H9 (cell line): ENCODE results near the gene PRR5L. TPM values are rescaled to one million over a fixed set of nuclear protein-coding genes. Genes with fewer than 3 reads are reported as not detected.

Experiments used
- DNase-seq: peaks from one replicate; pipeline ENCODE4 v3.0.0-alpha.2; 2017
- H2AFZ ChIP-seq: one replicate; pipeline ENCODE4 v1.6.1; 2013; ENCODE audit warnings: mild to moderate bottlenecking, low read length, control low read depth, moderate library complexity
- H2AK5ac ChIP-seq: 2 replicates; pipeline ENCODE4 v1.6.1; 2013; ENCODE audit warnings: low read length, control low read depth, mixed read lengths; ENCODE audit not compliant: insufficient read length
- H2BK120ac ChIP-seq: one replicate; pipeline ENCODE4 v1.6.1; 2013; ENCODE audit warnings: low read depth, mild to moderate bottlenecking, low read length, control low read depth, inconsistent platforms; ENCODE audit not compliant: poor library complexity, severe bottlenecking
- H2BK12ac ChIP-seq: 2 replicates; pipeline ENCODE4 v1.6.1; 2013; ENCODE audit warnings: low read length, control low read depth, mixed read lengths, low read depth; ENCODE audit not compliant: insufficient read length
- H2BK15ac ChIP-seq: 2 replicates; pipeline ENCODE4 v1.6.1; 2013; ENCODE audit warnings: low read depth, low read length, control low read depth
- H2BK20ac ChIP-seq: one replicate; pipeline ENCODE4 v1.6.1; 2013; ENCODE audit warnings: low read depth, mild to moderate bottlenecking, low read length, control low read depth, inconsistent platforms; ENCODE audit not compliant: poor library complexity, severe bottlenecking
- H2BK5ac ChIP-seq: 2 replicates; pipeline ENCODE4 v1.6.1; 2013; ENCODE audit warnings: low read length, control low read depth, mixed read lengths; ENCODE audit not compliant: insufficient read length
- H3K14ac ChIP-seq: 2 replicates; pipeline ENCODE4 v1.6.1; 2013; ENCODE audit warnings: low read length, control low read depth; ENCODE audit not compliant: insufficient read depth
- H3K18ac ChIP-seq: 2 replicates; pipeline ENCODE4 v1.6.1; 2013; ENCODE audit warnings: low read depth, mild to moderate bottlenecking, mixed read lengths, low read length, control low read depth; ENCODE audit not compliant: insufficient read length
- H3K23ac ChIP-seq: 2 replicates; pipeline ENCODE4 v1.6.1; 2013; ENCODE audit warnings: low read length, control low read depth, mixed read lengths, low read depth; ENCODE audit not compliant: insufficient read length
- H3K23me2 ChIP-seq: 2 replicates; pipeline ENCODE4 v1.6.1; 2013; ENCODE audit warnings: low read depth, mild to moderate bottlenecking, mixed read lengths, low read length, control low read depth; ENCODE audit not compliant: insufficient read length, poor library complexity, severe bottlenecking
- H3K27ac ChIP-seq: 2 replicates; pipeline ENCODE4 v1.5.1; 2013; ENCODE audit warnings: low read length, control low read depth, mixed read lengths, low read depth; ENCODE audit not compliant: insufficient read length
- H3K27me3 ChIP-seq: 2 replicates; pipeline ENCODE4 v1.6.1; 2013; ENCODE audit warnings: low read length, control low read depth, inconsistent platforms; ENCODE audit not compliant: insufficient read depth
- H3K4ac ChIP-seq: 2 replicates; pipeline ENCODE4 v1.6.1; 2013; ENCODE audit warnings: low read depth, mild to moderate bottlenecking, control low read depth, inconsistent platforms, low read length, moderate library complexity
- H3K4me1 ChIP-seq: 2 replicates; pipeline ENCODE4 v1.6.1; 2013; ENCODE audit warnings: low read length, control low read depth, inconsistent platforms; ENCODE audit not compliant: insufficient read depth
- H3K4me2 ChIP-seq: 2 replicates; pipeline ENCODE4 v1.6.1; 2013; ENCODE audit warnings: low read length, control low read depth, mixed read lengths; ENCODE audit not compliant: insufficient read length, insufficient read depth
- H3K56ac ChIP-seq: 2 replicates; pipeline ENCODE4 v1.6.1; 2013; ENCODE audit warnings: low read depth, mild to moderate bottlenecking, mixed read lengths, low read length, control low read depth; ENCODE audit not compliant: insufficient read length
- H3K79me1 ChIP-seq: 2 replicates; pipeline ENCODE4 v1.6.1; 2013; ENCODE audit warnings: low read depth, mild to moderate bottlenecking, moderate library complexity, low read length, control low read depth, inconsistent platforms; ENCODE audit not compliant: insufficient read depth, poor library complexity, severe bottlenecking
- H3K79me2 ChIP-seq: 2 replicates; pipeline ENCODE4 v1.6.1; 2013; ENCODE audit warnings: low read length, control low read depth, inconsistent platforms; ENCODE audit not compliant: insufficient read depth
- H3K9ac ChIP-seq: 2 replicates; pipeline ENCODE4 v1.6.1; 2013; ENCODE audit warnings: low read length, control low read depth, mixed read lengths; ENCODE audit not compliant: insufficient read length; ENCODE audit errors: extremely low read depth
- H3K9me3 ChIP-seq: one replicate; pipeline ENCODE4 v1.6.1; 2013; ENCODE audit warnings: low read depth, low read length, inconsistent platforms; ENCODE audit not compliant: control insufficient read depth
- H3T11ph ChIP-seq: one replicate; pipeline ENCODE4 v1.6.1; 2013; ENCODE audit warnings: mild to moderate bottlenecking, low read length, control low read depth, inconsistent platforms
- H4K20me1 ChIP-seq: one replicate; pipeline ENCODE4 v1.6.1; 2013; ENCODE audit not compliant: control insufficient read depth, insufficient read length, insufficient read depth
- H4K5ac ChIP-seq: 2 replicates; pipeline ENCODE4 v1.6.1; 2013; ENCODE audit warnings: low read depth, mild to moderate bottlenecking, mixed read lengths, low read length, control low read depth; ENCODE audit not compliant: insufficient read length
- H4K8ac ChIP-seq: replicated peaks from 2 replicates; pipeline ENCODE4 v1.6.1; 2013; ENCODE audit warnings: low read length, control low read depth, mixed read lengths, low read depth; ENCODE audit not compliant: insufficient read length
- H4K91ac ChIP-seq: 2 replicates; pipeline ENCODE4 v1.6.1; 2013; ENCODE audit warnings: low read depth, mild to moderate bottlenecking, moderate library complexity, mixed read lengths, low read length, control low read depth; ENCODE audit not compliant: insufficient read length
- H3K27ac Mint-ChIP-seq, 3 experiments: 2 replicates in 2 of 3; 3 replicates in 1 of 3; pipeline ENCODE4 v1.8.0; 2020 to 2021; ENCODE audit warnings: mixed read lengths in 3 of 3, mild to moderate bottlenecking in 1 of 3, moderate library complexity in 1 of 3
- H3K27me3 Mint-ChIP-seq: 2 replicates; pipeline ENCODE4 v1.8.0; 2021; ENCODE audit warnings: low read depth, mild to moderate bottlenecking, moderate library complexity, mixed read lengths
- H3K36me3 Mint-ChIP-seq, 3 experiments: 2 replicates in 2 of 3; 3 replicates in 1 of 3; pipeline ENCODE4 v1.8.0; 2020 to 2021; ENCODE audit warnings: low read depth in 3 of 3, mixed read lengths in 3 of 3; ENCODE audit not compliant: insufficient read depth in 1 of 3
- H3K4me1 Mint-ChIP-seq, 2 experiments: 2 replicates each; pipeline ENCODE4 v1.8.0; 2020; ENCODE audit warnings: mixed read lengths in 2 of 2
- H3K4me3 Mint-ChIP-seq, 2 experiments: 2 replicates in 1 of 2; 3 replicates in 1 of 2; pipeline ENCODE4 v1.8.0; 2020 to 2021; ENCODE audit warnings: mild to moderate bottlenecking in 2 of 2, mixed read lengths in 2 of 2, moderate library complexity in 1 of 2
- H3K9me3 Mint-ChIP-seq, 2 experiments: 2 replicates in 1 of 2; 3 replicates in 1 of 2; pipeline ENCODE4 v1.8.0; 2020; ENCODE audit warnings: mild to moderate bottlenecking in 2 of 2, mixed read lengths in 2 of 2, moderate library complexity in 1 of 2
- WGBS: extraction: QIAGEN DNeasy Blood & Tissue Kit; methylation state at CpG from one replicate; pipeline ENCODE4 v1.1.7; 2013; ENCODE audit warnings: missing lambda C conversion rate, low lambda C conversion rate, mixed read lengths; ENCODE audit not compliant: insufficient read length; ENCODE audit errors: extremely low coverage; 5-methylcytosine and 5-hydroxymethylcytosine counted together
- total RNA-seq: library from RNA; stranded (reverse); gene quantifications from 2 replicates; pipeline ENCODE4 v1.2.1, GENCODE V29; 2021
- TF ChIP-seq, protein P1 (sequence below): fragments of 200-600 bp; sonication (generic); conservative IDR thresholded peaks from 3 replicates; pipeline ENCODE4 v1.8.0; 2021; ENCODE audit warnings: antibody characterized with exemption, mild to moderate bottlenecking

The PRR5L gene
- total RNA-seq, 1 experiment from 2014 or later = 5.6 TPM

DNA sequence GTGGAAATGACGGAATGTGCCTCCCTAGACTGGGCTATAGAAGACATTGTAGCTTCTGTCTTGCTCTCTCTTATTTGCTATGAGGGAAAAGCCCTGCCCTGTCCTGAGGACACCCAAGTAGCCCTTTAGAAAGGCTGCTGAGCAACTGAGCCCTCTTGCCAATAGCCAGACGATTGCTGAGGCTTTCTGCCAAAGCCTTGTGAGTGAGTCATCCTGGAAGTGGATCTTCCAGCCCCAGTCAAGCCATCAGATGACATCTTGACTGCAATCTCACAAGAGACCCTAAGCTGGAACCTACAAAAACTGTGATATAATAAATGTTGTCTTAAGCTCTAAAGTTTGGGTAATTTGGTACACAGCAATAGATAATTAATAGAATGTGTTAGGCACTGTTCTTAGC, 217.9 kb downstream of the PRR5L start:
- no peak overlapping the region for H3K4ac ChIP-seq

More for the DNA sequence above, 217.9 kb downstream of the PRR5L start:
- Histone ChIP-seq H3K23me2 (peaks cover 7% of the 10 kb centered on the region), H2AK5ac (no peak overlapping the region), H2BK15ac (no peak overlapping the region), H4K8ac (no peak overlapping the region), H4K91ac (no peak overlapping the region), H3K27me3 (no peaks in the 10 kb centered on the region), H3K4me2 (no peak overlapping the region), H2BK20ac (no peak overlapping the region), H3K9me3 (no peaks in the 10 kb centered on the region), H3K79me1 (no peaks in the 10 kb centered on the region), H3K56ac (no peak overlapping the region), H3K4me1 (peaks cover 2% of the 10 kb centered on the region; the same call in 1 of the 2 replicates), H3K79me2 (no peaks in the 10 kb centered on the region), H2BK5ac (no peak overlapping the region), H4K5ac (no peak overlapping the region), H3K23ac (no peak overlapping the region), H2BK12ac (no peak overlapping the region), H4K20me1 (no peaks in the 10 kb centered on the region), H3T11ph (no peak overlapping the region), H3K27ac (no peak overlapping the region), H2AFZ (no peak overlapping the region), H3K9ac (no peak overlapping the region), H3K18ac (no peak overlapping the region), H3K14ac (no peak overlapping the region), H2BK120ac (no peak overlapping the region)
- Mint-ChIP-seq H3K4me1 (peaks cover 7 to 8% of the 10 kb centered on the region in 2 experiments), H3K4me3 (no peak overlapping the region), H3K27ac (no peak overlapping the region), H3K36me3 (peaks cover 0 to 2% (median 0%) of the 10 kb centered on the region in 3 experiments; a peak in 2 of 7 replicates), H3K9me3 (peaks cover 0 to 1% of the 10 kb centered on the region in 2 experiments; a peak in 2 of 5 replicates), H3K27me3 (peaks cover 31% of the 10 kb centered on the region)
- no CpG with 5 or more reads among the region's 2 CpGs for WGBS
- DNase-seq = no peak
- TF ChIP-seq, protein P1, sequence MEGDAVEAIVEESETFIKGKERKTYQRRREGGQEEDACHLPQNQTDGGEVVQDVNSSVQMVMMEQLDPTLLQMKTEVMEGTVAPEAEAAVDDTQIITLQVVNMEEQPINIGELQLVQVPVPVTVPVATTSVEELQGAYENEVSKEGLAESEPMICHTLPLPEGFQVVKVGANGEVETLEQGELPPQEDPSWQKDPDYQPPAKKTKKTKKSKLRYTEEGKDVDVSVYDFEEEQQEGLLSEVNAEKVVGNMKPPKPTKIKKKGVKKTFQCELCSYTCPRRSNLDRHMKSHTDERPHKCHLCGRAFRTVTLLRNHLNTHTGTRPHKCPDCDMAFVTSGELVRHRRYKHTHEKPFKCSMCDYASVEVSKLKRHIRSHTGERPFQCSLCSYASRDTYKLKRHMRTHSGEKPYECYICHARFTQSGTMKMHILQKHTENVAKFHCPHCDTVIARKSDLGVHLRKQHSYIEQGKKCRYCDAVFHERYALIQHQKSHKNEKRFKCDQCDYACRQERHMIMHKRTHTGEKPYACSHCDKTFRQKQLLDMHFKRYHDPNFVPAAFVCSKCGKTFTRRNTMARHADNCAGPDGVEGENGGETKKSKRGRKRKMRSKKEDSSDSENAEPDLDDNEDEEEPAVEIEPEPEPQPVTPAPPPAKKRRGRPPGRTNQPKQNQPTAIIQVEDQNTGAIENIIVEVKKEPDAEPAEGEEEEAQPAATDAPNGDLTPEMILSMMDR = no peak

Other genes starting within 250 kb of the PRR5L start
- gene COMMD9, start 6.9 kb upstream of the PRR5L start, total RNA-seq = 47.0 and 47.4 TPM in 2 replicates
- 9.8 and 9.9 TPM in 2 replicates for gene TRAF6, start 214.0 kb downstream of the PRR5L start, total RNA-seq